ENCODE measurements around the gene SPTBN4. TPM values are rescaled to one million over a fixed set of nuclear protein-coding genes. Genes with fewer than 3 reads are reported as not detected.
A peak's percentile ranks its signal among the peaks of the same experiment; 100 is the strongest.

The SPTBN4 gene
- total RNA-seq, 1 experiment from 2014 or later = 1.9 TPM

- Histone ChIP-seq H3K4me2 (ENCODE audit: low read length) (peak overlapping the region; percentile 97), H3K27ac (ENCODE audit: low read length) (no peak overlapping the region), H3K27me3 (ENCODE audit: low read length) (no peaks in the 10 kb centered on the region), H3K79me2 (ENCODE audit: low read length) (no peaks in the 10 kb centered on the region), H3F3A (ENCODE audit: low read length, unreplicated experiment) (no peaks in the 10 kb centered on the region), H3K9me2 (replicated peaks; ENCODE audit: low read length) (no peaks in the 10 kb centered on the region), H3K9ac (ENCODE audit: low read length) (no peak overlapping the region), H3K9me3 (ENCODE audit: low read length) (no peaks in the 10 kb centered on the region), H3K4me3 (ENCODE audit: low read length) (peak overlapping the region; percentile 68), H2AFZ (ENCODE audit: low read length) (0 out of 2 replicates have a peak overlapping the region, but pooled peaks have one; percentile 61), H4K20me1 (ENCODE audit: low read length) (no peaks in the 10 kb centered on the region), H3K36me3 (ENCODE audit: low read depth, low read length) (peaks cover under 1% of the 10 kb centered on the region; the same call in 1 of the 2 replicates), H3K4me1 (ENCODE audit: insufficient read depth, low read length) (peaks cover 36% of the 10 kb centered on the region)
- TF ChIP-seq EZH2 (IDR thresholded peaks at IDR 0.05; ENCODE audit: low read length, unreplicated experiment) (no peak), EZH2phosphoT487 (IDR thresholded peaks at IDR 0.05; ENCODE audit: borderline replicate concordance, low read length) (no peak)
- TF ChIP-seq, protein P1, sequence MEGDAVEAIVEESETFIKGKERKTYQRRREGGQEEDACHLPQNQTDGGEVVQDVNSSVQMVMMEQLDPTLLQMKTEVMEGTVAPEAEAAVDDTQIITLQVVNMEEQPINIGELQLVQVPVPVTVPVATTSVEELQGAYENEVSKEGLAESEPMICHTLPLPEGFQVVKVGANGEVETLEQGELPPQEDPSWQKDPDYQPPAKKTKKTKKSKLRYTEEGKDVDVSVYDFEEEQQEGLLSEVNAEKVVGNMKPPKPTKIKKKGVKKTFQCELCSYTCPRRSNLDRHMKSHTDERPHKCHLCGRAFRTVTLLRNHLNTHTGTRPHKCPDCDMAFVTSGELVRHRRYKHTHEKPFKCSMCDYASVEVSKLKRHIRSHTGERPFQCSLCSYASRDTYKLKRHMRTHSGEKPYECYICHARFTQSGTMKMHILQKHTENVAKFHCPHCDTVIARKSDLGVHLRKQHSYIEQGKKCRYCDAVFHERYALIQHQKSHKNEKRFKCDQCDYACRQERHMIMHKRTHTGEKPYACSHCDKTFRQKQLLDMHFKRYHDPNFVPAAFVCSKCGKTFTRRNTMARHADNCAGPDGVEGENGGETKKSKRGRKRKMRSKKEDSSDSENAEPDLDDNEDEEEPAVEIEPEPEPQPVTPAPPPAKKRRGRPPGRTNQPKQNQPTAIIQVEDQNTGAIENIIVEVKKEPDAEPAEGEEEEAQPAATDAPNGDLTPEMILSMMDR (conservative IDR thresholded peaks at IDR 0.05; ENCODE audit: low read depth, low read length) = no peak
- ChIA-PET POLR2A (ENCODE audit: unreplicated experiment) (interaction anchor here (0.6 kb wide), 1 partner anchor 137 kb away, joined by 4 read pairs; no protein-coding TSS in a partner anchor), CTCF (interaction anchor here (1.4 to 2.3 kb wide), 3 partner anchors 31 to 139 kb away, joined by 8 to 16 read pairs (median 14); partner anchors contain the start of gene BLVRB)
- intact Hi-C loops (cut with micrococcal nuclease) = no loop called here
- ATAC-seq = peak; percentile 66
- TSS peak; percentile 42 for BruUV-seq (replicated peaks)
- peak; percentile 97 for DNase-seq
Observed at GRCh38 chr19:40603389-40604170, 136.8 kb downstream of the SPTBN4 start.

GRCh38 chr19:40604171-40604646 is 137.4 kb downstream of the SPTBN4 start:
- H3K79me2 ChIP-seq (ENCODE audit: low read length) = no peaks in the 10 kb centered on the region
- ATAC-seq (no peak), DNase-seq (no peak)
- TF ChIP-seq, protein P1 (conservative IDR thresholded peaks at IDR 0.05; ENCODE audit: low read depth, low read length) = no peak
- TF ChIP-seq EZH2phosphoT487 (IDR thresholded peaks at IDR 0.05; ENCODE audit: borderline replicate concordance, low read length) = no peak
- TF ChIP-seq EZH2 (IDR thresholded peaks at IDR 0.05; ENCODE audit: low read length, unreplicated experiment) = no peak
- no peak overlapping the region for H3K9ac ChIP-seq (ENCODE audit: low read length)
- no peaks in the 10 kb centered on the region for H3K27me3 ChIP-seq (ENCODE audit: low read length)
- peaks cover 32% of the 10 kb centered on the region for H3K4me1 ChIP-seq (ENCODE audit: insufficient read depth, low read length)
- H3K27ac ChIP-seq (ENCODE audit: low read length) = no peak overlapping the region
- H3K9me3 ChIP-seq (ENCODE audit: low read length) = no peaks in the 10 kb centered on the region
- no peaks in the 10 kb centered on the region for H3K9me2 ChIP-seq (replicated peaks; ENCODE audit: low read length)
- H3F3A ChIP-seq (ENCODE audit: low read length, unreplicated experiment) = no peaks in the 10 kb centered on the region
- no TSS peak for BruUV-seq (replicated peaks)
- POLR2A ChIA-PET (ENCODE audit: unreplicated experiment) = interaction anchor here (0.6 kb wide), 1 partner anchor 138 kb away, joined by 4 read pairs; no protein-coding TSS in a partner anchor
- CTCF ChIA-PET = interaction anchor here (1.4 to 2.3 kb wide), 3 partner anchors 30 to 140 kb away, joined by 8 to 16 read pairs (median 14); partner anchors contain the start of gene BLVRB
- H4K20me1 ChIP-seq (ENCODE audit: low read length) = no peaks in the 10 kb centered on the region
- H2AFZ ChIP-seq (ENCODE audit: low read length) = 0 out of 2 replicates have a peak overlapping the region, but pooled peaks have one; percentile 61
- intact Hi-C loops (cut with micrococcal nuclease) = no loop called here
- H3K4me2 ChIP-seq (ENCODE audit: low read length) = peak overlapping the region; percentile 97
- no peaks in the 10 kb centered on the region for H3K36me3 ChIP-seq (ENCODE audit: low read depth, low read length)
- peak overlapping the region; percentile 68; the same call in 1 of the 2 replicates for H3K4me3 ChIP-seq (ENCODE audit: low read length)
